HG03045 (cell line): ENCODE data around the gene EDEM1.
A peak's percentile ranks its signal among the peaks of the same experiment; 100 is the strongest.
"Not testable (repeated sequence)": the region's sequence is repeated elsewhere in the genome, so short reads cannot be mapped to it uniquely, and the experiment has no call there.

Experiments used
- ATAC-seq: cut with Tn5 transposase; IDR thresholded peaks from one replicate; pipeline ENCODE4 v1.9.1; 2021; ENCODE audit warnings: mild to moderate bottlenecking, moderate library complexity; ENCODE audit not compliant: unreplicated experiment

The EDEM1 gene

GRCh38 chr3:5170975-5171374 lies 16.5 kb upstream of the EDEM1 start:
- no peak for ATAC-seq

GRCh38 chr3:5172018-5172417 lies 15.5 kb upstream of the EDEM1 start:
- no peak for ATAC-seq

GRCh38 chr3:5179036-5179435 lies 8.5 kb upstream of the EDEM1 start:
- ATAC-seq: not testable (repeated sequence)

GRCh38 chr3:5181469-5182141 lies 5.9 kb upstream of the EDEM1 start:
- peak; percentile 58 for ATAC-seq

- ATAC-seq: not testable (repeated sequence)
Measured at GRCh38 chr3:5183714-5184113, 3.8 kb upstream of the EDEM1 start.

- ATAC-seq: no peak
Measured at GRCh38 chr3:5184499-5184898, 3.0 kb upstream of the EDEM1 start.

GRCh38 chr3:5185093-5185673 lies 2.3 kb upstream of the EDEM1 start:
- no peak for ATAC-seq

- no peak for ATAC-seq
Measured at GRCh38 chr3:5186089-5186857, 1.2 kb upstream of the EDEM1 start.

GRCh38 chr3:5186858-5187155 lies 700 bp upstream of the EDEM1 start:
- no peak for ATAC-seq

GRCh38 chr3:5187920-5188418 lies 462 bp downstream of the EDEM1 start:
- ATAC-seq: peak; percentile 18

GRCh38 chr3:5188419-5189221 lies 1.1 kb downstream of the EDEM1 start:
- ATAC-seq: no peak

- no peak for ATAC-seq
Measured at GRCh38 chr3:5190147-5190791, 2.8 kb downstream of the EDEM1 start.

GRCh38 chr3:5191555-5192304 lies 4.2 kb downstream of the EDEM1 start:
- no peak for ATAC-seq

- ATAC-seq: no peak
Measured at GRCh38 chr3:5192571-5193365, 5.3 kb downstream of the EDEM1 start.

- ATAC-seq: no peak
Measured at GRCh38 chr3:5194341-5194740, 6.8 kb downstream of the EDEM1 start.

- peak; percentile 23 for ATAC-seq
Measured at GRCh38 chr3:5194801-5195509, 7.4 kb downstream of the EDEM1 start.

- ATAC-seq: no peak
Measured at GRCh38 chr3:5195605-5196004, 8.1 kb downstream of the EDEM1 start.

- no peak for ATAC-seq
Measured at GRCh38 chr3:5197022-5197421, 9.5 kb downstream of the EDEM1 start.
